NOMO-1 treated with DMSO at 0.1 percent for 48 hours (cell line): ENCODE results near the gene PIK3R5.
A peak's percentile ranks its signal among the peaks of the same experiment; 100 is the strongest.

Experiments used
- DNase-seq: peaks from one replicate; lab custom pipeline; 2025; ENCODE audit not compliant: unreplicated experiment; lab: John Stamatoyannopoulos, UW

PIK3R5 gene

GRCh38 chr17:8881606-8882005 is 83.9 kb downstream of the PIK3R5 start:
- no peak for DNase-seq

DNA sequence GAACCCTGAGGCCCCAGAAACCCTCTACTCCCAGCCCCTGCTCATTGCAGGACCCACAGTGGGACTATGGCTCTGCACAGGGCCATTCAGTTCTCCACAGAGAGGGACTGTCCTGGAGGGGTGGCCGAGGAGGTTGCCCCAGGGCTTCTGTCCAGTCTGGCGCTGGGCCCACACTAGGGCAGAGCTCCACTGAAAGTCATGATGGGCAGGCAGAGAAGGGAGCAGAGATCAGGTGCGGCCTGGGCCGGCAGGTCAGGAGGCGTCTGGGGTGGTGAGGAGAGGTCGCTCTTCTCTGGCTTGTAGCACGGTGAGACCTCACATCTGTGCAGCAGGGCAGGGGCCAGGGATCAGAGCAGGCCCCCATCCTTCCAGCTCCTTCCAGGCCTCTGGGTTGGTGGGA is 85.0 kb downstream of the PIK3R5 start:
- no peak for DNase-seq

DNA sequence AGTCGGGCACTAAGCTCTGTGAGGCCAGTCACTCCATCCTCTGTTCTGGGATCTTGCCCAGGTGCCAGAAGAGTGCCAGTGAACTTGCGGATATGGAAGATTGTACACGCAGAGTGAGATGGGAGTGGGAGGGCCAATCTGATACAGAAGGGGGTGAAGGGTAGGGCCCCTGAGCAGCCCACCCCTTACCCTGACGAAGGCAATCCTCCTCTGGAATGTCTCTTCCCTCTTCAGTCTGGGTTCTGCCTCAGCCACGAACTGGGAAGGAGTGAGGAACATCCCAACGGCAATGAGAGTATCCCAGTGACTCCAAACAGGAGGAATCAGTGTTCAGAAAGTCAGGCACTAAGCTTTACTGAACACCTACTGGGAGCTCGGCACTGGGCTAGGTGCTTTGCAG is 86.1 kb downstream of the PIK3R5 start:
- no peak for DNase-seq

DNA sequence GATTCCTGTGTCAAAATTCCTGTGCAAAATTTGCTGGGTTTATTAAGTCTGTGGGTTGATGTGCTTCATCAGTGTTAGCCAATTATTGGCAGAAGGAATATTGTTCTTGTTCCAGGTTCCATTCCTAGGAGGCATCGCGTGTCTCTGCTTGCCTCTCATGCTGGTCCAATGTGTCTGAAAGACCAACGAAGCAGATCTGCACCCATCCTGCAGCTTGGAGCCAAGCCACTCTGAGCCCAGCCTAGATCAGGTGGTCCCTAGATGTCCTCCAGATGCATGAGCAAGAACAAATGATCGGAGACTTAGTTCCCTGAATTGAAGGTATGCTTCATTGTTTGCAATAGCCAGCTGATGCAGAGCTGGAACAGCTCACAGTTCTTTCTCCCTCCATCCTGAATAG is 87.5 kb downstream of the PIK3R5 start:
- DNase-seq, result no peak

DNA sequence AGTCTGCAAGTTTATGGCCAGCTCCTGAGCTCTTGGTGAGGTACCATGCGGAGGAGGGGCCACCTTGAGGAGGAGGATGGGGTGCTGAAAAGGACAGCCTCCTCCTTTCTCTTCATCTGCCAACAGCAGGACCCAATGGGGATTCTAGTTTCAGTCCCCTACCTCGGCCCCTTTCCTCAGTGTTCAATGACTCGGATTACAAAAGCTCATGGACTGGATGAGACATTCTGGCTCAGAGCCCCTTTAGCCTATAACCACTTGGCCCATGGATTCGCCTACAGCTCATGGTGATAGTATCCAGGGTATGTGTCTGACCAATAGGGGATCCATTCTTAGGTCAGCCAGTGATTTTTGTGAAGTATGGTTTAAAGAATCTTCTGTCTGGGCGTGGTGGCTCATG is 89.5 kb downstream of the PIK3R5 start:
- DNase-seq, result no peak

- no peak for DNase-seq
Observed at GRCh38 chr17:8875436-8875835, 90.1 kb downstream of the PIK3R5 start.

GRCh38 chr17:8873801-8874715 is 91.4 kb downstream of the PIK3R5 start:
- DNase-seq, result no peak

DNA sequence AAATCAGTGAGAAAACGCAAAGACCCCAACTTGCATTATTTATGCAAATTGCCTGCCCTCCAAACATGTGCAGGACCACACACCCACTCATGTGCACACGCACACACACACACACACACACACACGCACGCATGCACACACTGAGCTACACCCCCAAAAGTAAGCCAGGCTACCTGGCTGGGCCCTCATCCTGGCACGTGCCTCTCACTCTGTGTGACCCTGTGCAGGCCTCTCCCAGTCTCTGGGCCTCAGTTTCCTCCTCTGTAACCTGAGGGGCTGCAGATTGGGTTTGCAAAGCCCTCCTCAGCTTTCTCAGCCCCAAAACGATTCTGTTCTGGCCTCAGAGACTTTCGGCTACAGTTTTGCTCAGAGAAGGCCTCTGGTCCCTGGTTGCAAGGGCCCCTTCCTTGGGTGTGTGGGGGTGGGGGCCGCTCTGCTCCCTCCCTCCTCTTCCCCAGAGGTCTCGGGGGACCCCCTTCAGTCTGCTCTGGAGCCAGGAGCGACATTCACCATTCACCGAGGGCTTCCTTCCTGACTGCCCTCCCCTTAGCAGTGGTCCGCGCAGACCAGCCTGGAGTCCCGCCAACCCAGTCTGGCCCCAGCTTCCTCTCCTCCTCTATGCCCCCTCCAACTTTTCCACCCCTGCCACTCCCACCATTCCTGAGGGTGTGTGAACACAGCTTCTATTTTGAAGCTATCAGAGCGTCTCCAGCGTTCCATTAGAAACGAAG is 92.6 kb downstream of the PIK3R5 start:
- DNase-seq, result no peak

- no peak for DNase-seq
Observed at GRCh38 chr17:8872036-8872704, 93.3 kb downstream of the PIK3R5 start.

- no peak for DNase-seq
Observed at GRCh38 chr17:8871081-8871581, 94.4 kb downstream of the PIK3R5 start.

DNA sequence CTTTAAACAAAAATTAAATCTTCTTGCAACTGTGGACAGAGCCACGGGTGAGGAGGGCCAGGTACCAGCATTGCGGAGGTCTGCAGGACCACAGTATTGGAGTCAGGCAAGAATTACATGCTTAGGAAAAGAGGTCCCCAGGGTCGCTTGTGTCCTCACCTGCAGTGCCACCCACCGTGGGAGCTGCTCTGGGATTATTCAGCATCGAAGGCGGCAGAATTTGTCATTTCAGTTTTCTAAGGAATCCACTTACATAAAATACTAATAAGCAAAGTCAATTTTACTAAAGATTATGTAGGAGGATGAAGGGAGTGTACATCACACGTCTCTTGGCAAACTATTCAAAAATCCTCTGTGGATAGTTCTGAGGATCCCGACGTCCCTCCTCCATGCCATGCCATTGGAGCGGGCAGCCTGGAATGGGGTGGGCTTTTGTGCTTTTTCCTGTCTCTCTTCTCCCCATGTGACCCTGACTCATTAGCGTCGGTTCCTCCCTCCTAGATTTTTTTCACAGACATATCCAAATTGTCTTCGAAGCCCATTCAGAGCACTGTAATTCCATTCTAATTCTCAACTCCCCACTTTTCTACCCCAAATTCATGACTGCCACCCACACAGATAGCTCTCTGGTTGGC is 95.0 kb downstream of the PIK3R5 start:
- no peak for DNase-seq

DNA sequence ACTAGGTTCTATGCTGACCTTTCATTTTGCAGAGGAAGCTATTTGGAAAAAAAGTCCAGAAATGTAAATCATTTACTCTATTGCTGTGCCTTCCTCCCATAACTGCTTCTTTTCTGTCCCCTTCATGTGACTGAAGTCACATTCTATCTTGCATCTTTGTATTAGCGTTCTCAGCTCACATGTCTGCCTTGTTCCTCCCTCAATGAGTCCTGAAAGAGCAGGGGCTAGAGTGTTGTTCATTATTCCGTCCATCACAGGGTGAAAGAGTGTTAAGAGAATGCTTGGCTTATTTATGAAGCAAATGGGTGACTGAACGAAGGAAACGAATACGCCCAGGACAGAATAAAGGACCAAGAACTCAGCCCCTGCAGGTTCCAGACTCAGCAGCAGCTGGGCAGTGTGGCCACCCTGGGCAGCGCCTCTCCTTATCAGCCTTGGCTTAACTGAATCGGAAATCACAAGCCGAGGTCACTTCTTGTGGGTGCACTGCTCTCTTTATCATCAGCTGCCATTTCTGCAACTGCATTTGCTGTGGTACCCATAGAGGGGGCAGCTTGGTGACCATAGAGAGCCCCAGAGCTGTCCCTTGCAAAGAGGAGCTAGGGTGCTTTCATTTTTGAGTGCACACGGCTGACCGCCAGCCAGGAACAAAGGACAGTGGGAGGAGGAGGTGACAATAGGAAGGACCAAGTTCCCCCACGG is 96.2 kb downstream of the PIK3R5 start:
- no peak for DNase-seq

DNA sequence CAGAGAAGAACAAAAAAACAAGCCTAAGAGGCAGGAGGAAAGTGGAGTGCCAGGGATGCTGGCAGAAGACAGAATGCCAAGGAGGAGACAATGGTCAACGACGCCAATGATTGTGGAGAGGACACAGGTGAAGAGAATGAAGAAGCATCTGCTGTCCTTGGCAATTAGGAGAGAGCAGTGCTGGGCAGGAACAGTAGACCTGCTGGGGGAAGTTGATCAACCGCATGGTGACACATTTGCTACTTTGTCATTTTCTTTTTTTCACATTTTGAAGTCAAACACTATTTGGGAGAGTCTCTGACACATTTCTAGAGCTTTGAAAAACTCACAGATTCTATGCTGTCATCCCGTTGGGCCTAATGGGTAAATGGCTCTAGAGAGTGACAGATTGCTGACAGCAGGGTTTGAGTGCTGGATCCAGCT is 97.0 kb downstream of the PIK3R5 start:
- DNase-seq, result no peak

DNA sequence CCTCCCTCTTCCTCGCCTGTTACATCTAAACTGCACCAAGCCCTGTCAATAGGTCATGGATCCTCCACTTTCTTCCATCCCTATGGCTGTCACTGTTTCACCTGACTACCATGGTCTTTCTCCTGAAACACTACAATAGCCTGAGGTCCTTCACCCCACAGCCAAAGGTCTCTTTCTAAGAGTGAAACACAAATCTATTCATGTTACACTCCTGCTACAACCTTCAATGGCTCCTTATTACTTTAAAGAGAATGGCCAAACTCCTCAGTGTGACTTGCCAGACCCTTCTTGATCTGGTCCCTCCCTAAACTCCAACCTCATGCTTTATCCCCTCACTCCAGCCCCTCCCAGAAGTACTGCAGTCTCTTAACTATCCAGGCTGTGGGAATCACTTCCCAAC is 97.4 kb downstream of the PIK3R5 start:
- no peak for DNase-seq

DNA sequence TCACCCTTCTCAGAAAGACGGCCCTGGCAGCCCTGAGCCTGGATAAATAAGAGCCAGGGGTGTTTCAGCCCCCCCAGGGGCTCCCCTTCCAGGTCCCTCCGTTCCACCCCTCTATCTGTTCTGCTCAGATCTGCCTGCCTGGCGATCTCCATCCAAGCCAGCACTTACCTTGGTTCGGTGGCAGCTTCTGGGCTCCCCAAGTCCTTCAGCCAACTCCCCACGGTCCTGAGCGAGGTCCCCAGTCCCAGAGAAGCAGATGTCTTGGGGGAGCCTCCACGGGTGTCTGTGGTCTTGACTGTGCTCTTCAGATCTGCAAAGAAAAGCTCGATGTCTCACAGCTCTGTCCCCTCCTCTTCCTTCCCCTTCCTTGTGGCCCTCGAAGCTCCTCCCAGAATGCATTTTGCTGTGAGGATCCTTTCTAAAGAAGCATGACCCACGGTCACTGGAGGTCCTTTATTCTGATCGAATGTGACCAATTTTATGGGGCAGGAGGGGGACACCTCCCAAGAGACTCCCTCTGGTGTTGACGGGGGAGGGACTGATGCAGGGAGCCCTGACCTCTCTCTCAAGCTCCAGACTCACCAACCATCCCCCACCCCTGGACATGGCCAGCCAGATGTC is 98.0 kb downstream of the PIK3R5 start, which contains the start of gene PIK3R6:
TSS of gene PIK3R6 (minus strand) at position 314 of the 621 bp plus-strand sequence. CDS start 17,880 bp downstream, outside the sequence.
- peak; percentile 34 for DNase-seq

GRCh38 chr17:8865811-8866210 is 99.7 kb downstream of the PIK3R5 start:
- DNase-seq, result no peak

GRCh38 chr17:8865385-8865784 is 100.1 kb downstream of the PIK3R5 start:
- no peak for DNase-seq

DNA sequence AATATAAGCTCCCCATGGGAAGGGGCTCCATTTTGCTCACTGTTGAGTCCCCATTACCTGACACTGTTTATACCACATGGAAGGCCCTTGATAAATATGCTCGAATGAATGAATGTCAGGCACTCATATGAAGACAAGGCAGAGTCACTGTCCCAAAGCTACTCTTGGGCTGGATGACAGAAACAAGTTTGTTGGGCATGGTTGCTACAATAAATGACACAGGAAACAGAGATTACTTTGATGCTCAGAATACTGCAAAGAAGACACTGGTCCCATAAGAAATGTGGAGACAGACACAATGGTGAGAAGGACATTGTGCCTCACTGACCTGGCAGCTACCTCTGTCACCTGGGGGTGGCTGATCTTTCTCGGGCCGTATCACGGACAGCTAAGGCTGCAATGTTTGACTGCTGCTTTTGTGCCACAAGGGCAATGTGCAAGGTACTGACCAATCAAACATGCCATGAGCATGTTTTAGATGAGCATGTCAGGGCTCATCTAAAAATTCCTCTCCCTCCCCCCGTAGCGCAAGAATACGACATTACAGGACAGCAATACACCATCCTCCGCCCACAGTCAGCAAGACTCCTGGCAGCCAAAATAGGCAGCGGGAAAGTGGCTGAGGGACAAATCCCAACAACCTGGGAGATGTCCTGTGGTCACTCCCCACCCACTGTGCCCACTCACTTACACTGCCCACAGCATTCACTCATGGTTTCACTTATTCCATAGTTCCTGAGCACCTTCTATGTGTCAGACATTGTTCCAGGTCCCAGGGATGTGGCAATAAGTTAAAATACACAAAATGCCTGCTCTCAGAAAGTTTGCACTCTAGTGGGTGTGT is 103.1 kb downstream of the PIK3R5 start:
- no peak for DNase-seq
